ENCODE data around the gene ZBTB22.
"Not testable (repeated sequence)": the region's sequence is repeated elsewhere in the genome, so short reads cannot be mapped to it uniquely, and the experiment has no call there.

The ZBTB22 gene

DNA sequence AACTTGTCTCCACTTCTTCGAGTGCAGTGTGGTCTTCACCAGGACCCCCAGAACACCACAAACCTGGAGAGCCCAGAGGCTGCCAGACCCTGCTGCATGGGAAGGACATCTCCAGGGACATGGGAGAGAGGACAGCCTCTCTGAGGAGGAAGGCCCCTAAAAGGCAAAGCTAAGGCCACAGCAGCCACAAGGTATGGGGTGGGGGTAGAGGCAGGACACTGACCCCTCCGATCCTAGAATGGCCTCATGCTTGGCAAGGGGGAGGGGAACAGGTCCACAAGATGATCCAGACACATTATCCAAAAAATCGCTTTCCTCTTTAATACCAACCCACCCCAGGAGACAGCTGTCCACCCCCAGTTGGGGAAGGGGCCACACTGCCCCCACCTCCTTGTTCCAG, 38.7 kb downstream of the ZBTB22 start:
- DNase-seq, result no peak

DNA sequence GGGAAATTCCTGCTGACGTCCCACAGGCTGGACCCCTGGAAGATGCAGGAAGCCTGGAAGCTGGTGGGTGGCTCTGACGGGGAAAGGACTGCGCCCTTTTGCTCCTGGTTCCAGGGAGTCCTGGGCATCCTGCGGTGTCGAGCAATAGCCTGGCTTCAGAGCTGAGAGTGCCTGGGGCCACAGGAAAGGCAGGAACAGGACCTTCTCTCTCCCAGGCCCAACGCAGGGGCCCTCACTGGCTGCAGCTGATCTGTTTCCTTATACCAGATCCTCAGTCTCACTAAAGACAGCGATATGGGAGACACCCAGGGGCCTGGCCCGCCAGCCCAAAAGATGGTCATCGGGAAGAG, 39.2 kb downstream of the ZBTB22 start:
- no peak for DNase-seq

- no peak for DNase-seq
Observed at GRCh38 chr6:33277663-33278391, 39.7 kb downstream of the ZBTB22 start.

GRCh38 chr6:33276864-33277662, 40.5 kb downstream of the ZBTB22 start, which contains the start of gene B3GALT4:
B3GALT4 (plus strand) TSS chr6:33277123; CDS start chr6:33277420, 297 bp downstream.
- no peak for DNase-seq

- no peak for DNase-seq
Observed at GRCh38 chr6:33276581-33276863, 41.0 kb downstream of the ZBTB22 start.

DNA sequence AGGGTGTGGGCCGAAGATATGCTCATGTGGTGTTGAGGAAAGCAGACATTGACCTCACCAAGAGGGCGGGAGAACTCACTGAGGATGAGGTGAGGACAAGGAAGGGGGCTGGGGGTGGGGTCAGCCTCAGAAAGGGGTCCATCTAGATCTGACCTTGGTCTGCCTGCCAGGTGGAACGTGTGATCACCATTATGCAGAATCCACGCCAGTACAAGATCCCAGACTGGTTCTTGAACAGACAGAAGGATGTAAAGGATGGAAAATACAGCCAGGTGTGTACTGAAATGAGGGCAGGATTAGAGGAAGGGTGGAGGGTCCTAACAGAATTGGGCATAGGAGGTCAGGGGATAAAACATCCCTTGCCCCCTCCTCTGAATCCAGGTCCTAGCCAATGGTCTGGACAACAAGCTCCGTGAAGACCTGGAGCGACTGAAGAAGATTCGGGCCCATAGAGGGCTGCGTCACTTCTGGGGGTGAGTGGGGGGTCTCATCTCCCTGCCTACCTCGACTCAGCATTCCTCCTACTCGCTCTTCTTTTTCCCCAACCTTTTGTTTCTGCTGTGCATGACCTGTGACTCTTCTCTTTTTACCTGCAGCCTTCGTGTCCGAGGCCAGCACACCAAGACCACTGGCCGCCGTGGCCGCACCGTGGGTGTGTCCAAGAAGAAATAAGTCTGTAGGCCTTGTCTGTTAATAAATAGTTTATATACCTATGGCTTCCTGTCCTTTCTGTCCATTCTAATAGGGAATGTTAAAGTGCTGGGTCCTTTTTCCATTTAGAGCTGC, 41.6 kb downstream of the ZBTB22 start:
- DNase-seq, result not testable (repeated sequence)

GRCh38 chr6:33273924-33274902, 43.3 kb downstream of the ZBTB22 start:
- DNase-seq, result no peak

- no peak for DNase-seq
Observed at GRCh38 chr6:33273129-33273923, 44.2 kb downstream of the ZBTB22 start.

GRCh38 chr6:33272275-33273128, 45.0 kb downstream of the ZBTB22 start:
- DNase-seq, result no peak

GRCh38 chr6:33271468-33272274, 45.9 kb downstream of the ZBTB22 start, which contains the start of the genes RPS18 and VPS52:
RPS18 (plus strand) TSS chr6:33272075; CDS start chr6:33272120, 45 bp downstream.
VPS52 (minus strand) TSS chr6:33271876; CDS start chr6:33271675, 201 bp downstream.
- DNase-seq, result no peak

DNA sequence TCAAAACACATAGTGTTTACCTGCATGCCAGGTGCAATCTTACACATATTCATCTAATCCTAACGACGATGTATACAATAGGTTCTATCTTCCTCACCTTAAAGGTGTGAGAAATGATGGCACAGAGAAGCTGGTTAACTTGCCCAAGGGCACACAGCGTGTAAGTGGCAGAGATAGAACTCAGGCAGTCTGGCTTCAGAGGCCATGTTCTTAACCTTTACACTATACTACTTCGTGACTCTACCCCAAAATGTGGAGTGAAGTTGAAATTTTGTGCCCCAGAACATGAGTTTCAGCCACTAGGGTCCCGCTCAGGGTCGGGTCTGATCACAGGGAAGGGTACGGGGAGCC, 46.5 kb downstream of the ZBTB22 start:
- DNase-seq, result no peak

All from cortex of kidney (tissue), 1 donor.